Activated B cell treated with CpG ODN at 0.5 μM for 24 hours (primary cell): ENCODE measurements around the gene MED23. TPM values are rescaled to one million over a fixed set of nuclear protein-coding genes. Genes with fewer than 3 reads are reported as not detected.

Experiments
- ATAC-seq: fragments of 200-7000 bp; cut with Tn5 transposase; one replicate; pipeline ENCODE4 v1.10.0; 2021; ENCODE audit warnings: low read depth, mild to moderate bottlenecking, moderate library complexity
- CTCF ChIA-PET: fragments of 350-600 bp; sonication (Branson Sonifier 250); formaldehyde crosslinking; loops from one replicate; lab custom pipeline; 2021; ENCODE audit warnings: antibody characterized with exemption; lab: Charles Lee
- POLR2A ChIA-PET: fragments of 350-600 bp; sonication (Branson Sonifier 250); formaldehyde crosslinking; loops from one replicate; lab custom pipeline; 2021; ENCODE audit warnings: antibody characterized with exemption; lab: Charles Lee
- DNase-seq: peaks from one replicate; pipeline ENCODE4 v3.0.0; 2022
- H3K27ac Mint-ChIP-seq: one replicate; pipeline ENCODE4 v1.8.0; 2020; ENCODE audit warnings: mixed read lengths
- H3K27me3 Mint-ChIP-seq: one replicate; pipeline ENCODE4 v1.8.0; 2021; ENCODE audit warnings: mixed read lengths
- H3K36me3 Mint-ChIP-seq: one replicate; pipeline ENCODE4 v1.8.0; 2021; ENCODE audit warnings: low read depth, mixed read lengths
- H3K4me1 Mint-ChIP-seq: one replicate; pipeline ENCODE4 v1.8.0; 2021; ENCODE audit warnings: mixed read lengths
- H3K4me3 Mint-ChIP-seq: one replicate; pipeline ENCODE4 v1.8.0; 2020; ENCODE audit warnings: mild to moderate bottlenecking, mixed read lengths
- H3K9me3 Mint-ChIP-seq: one replicate; pipeline ENCODE4 v1.8.0; 2020; ENCODE audit warnings: mixed read lengths
- intact Hi-C: fragments of 100-400 bp; cut with micrococcal nuclease; formaldehyde crosslinking; loops from one replicate; pipeline ENCODE4 v1.15.1; 2024
- total RNA-seq: library from RNA; stranded (reverse); gene quantifications from 2 replicates; pipeline ENCODE4 v1.2.3, GENCODE V29; 2022
- TF ChIP-seq, protein P1 (sequence below): fragments of 200-600 bp; IDR thresholded peaks from one replicate; pipeline ENCODE4 v1.8.0; 2022; ENCODE audit warnings: antibody characterized with exemption, mild to moderate bottlenecking

Gene MED23, protein sequence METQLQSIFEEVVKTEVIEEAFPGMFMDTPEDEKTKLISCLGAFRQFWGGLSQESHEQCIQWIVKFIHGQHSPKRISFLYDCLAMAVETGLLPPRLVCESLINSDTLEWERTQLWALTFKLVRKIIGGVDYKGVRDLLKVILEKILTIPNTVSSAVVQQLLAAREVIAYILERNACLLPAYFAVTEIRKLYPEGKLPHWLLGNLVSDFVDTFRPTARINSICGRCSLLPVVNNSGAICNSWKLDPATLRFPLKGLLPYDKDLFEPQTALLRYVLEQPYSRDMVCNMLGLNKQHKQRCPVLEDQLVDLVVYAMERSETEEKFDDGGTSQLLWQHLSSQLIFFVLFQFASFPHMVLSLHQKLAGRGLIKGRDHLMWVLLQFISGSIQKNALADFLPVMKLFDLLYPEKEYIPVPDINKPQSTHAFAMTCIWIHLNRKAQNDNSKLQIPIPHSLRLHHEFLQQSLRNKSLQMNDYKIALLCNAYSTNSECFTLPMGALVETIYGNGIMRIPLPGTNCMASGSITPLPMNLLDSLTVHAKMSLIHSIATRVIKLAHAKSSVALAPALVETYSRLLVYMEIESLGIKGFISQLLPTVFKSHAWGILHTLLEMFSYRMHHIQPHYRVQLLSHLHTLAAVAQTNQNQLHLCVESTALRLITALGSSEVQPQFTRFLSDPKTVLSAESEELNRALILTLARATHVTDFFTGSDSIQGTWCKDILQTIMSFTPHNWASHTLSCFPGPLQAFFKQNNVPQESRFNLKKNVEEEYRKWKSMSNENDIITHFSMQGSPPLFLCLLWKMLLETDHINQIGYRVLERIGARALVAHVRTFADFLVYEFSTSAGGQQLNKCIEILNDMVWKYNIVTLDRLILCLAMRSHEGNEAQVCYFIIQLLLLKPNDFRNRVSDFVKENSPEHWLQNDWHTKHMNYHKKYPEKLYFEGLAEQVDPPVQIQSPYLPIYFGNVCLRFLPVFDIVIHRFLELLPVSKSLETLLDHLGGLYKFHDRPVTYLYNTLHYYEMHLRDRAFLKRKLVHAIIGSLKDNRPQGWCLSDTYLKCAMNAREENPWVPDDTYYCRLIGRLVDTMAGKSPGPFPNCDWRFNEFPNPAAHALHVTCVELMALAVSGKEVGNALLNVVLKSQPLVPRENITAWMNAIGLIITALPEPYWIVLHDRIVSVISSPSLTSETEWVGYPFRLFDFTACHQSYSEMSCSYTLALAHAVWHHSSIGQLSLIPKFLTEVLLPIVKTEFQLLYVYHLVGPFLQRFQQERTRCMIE (N-terminal part only)
- 45.3 and 51.0 TPM in 2 replicates for total RNA-seq

DNA sequence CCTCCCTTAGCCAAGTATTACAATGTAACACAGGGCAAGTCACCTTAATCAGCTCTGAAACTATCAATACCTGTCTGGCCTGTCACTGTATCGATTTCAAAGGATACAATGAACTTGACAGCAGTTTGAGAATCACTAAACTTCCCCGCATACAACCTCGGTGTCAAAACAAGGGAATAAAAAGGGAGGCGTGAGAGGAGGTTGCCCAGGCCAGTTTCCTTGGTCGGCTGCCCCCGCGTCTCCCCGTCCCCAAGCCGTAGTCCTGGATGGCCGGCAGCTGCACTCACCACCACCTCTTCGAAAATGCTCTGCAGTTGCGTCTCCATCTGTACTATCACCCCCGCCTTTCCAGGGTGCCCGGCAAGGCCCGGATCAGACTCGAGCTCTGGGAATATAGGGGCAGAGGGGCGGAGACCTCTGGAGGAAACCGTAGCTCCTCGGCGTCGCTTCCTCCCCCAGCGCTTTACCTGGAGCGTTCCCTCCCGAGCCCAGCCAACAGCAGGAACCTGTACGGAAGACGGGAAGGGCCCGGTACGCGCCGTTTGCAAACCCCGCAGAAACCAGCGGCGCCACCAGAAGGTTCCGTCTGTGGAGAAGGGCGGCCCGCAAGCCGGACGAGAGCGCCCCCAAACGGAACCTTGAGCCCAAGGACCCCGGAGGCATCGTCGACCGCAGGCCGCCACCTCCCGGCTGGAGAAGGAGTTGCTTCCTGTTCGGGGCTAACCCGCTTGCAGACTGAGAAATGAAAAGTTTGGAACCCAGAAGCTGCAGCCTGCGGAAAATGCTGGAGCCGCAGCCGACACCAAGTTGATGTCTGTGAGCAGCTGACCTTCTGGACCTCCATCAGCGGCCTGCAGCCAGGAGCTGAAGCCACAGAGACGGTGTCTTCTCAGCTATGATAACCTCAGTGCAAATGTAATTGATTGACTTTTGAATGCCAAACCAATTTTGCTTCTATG is at the start of gene MED23:
Gene MED23 (minus strand): TSS at position 519 of the 959 bp plus-strand sequence. CDS start 193 bp downstream, at position 326.
- TF ChIP-seq, protein P1, sequence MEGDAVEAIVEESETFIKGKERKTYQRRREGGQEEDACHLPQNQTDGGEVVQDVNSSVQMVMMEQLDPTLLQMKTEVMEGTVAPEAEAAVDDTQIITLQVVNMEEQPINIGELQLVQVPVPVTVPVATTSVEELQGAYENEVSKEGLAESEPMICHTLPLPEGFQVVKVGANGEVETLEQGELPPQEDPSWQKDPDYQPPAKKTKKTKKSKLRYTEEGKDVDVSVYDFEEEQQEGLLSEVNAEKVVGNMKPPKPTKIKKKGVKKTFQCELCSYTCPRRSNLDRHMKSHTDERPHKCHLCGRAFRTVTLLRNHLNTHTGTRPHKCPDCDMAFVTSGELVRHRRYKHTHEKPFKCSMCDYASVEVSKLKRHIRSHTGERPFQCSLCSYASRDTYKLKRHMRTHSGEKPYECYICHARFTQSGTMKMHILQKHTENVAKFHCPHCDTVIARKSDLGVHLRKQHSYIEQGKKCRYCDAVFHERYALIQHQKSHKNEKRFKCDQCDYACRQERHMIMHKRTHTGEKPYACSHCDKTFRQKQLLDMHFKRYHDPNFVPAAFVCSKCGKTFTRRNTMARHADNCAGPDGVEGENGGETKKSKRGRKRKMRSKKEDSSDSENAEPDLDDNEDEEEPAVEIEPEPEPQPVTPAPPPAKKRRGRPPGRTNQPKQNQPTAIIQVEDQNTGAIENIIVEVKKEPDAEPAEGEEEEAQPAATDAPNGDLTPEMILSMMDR: peak; percentile 62
- ATAC-seq: peak; percentile 95
- H3K36me3 Mint-ChIP-seq: peaks cover 31% of the 10 kb centered on the region
- H3K27ac Mint-ChIP-seq: peak within 1 kb of the TSS; percentile 94
- intact Hi-C loops: loop anchor here (1.0 to 5.0 kb wide), 10 partner anchors 55 to 1187 kb away; partner anchors contain the start of genes AKAP7, EPB41L2, RPS12 and STX7
- POLR2A ChIA-PET: interaction anchor here (0.5 to 1.5 kb wide), 14 partner anchors 9 to 639 kb away, joined by 3 to 6 read pairs (median 3); partner anchors contain the start of gene EPB41L2
- CTCF ChIA-PET: interaction anchor here (0.7 to 3.6 kb wide), 23 partner anchors 9 to 743 kb away, joined by 3 to 21 read pairs (median 5); partner anchors contain the start of gene ENPP3
- H3K4me3 Mint-ChIP-seq: peak within 1 kb of the TSS; percentile 99
- no peaks in the 10 kb centered on the region for H3K9me3 Mint-ChIP-seq
- no peaks in the 10 kb centered on the region for H3K27me3 Mint-ChIP-seq
- peak; percentile 98 for DNase-seq
- H3K4me1 Mint-ChIP-seq: peaks cover 31% of the 10 kb centered on the region

DNA sequence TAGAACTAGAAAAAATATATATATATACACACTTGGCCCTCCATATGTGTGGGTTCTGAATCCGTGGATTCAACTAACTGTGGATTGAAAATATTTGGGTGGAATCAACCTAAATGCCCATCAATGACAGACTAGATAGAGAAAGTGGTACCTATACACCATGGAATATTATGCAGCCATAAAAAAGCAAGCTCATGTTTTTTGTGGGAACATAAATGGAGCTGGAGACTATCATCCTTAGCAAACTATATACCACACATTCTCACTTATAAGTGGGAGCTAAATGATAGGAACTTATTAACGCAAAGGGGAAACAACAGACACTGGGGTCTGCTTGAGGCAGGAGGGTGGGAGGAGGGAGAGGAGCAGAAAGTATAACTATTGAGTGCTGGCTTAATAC is 45.1 kb upstream of the MED23 start:
- Mint-ChIP-seq H3K4me1 (peaks cover 3% of the 10 kb centered on the region), H3K27me3 (no peaks in the 10 kb centered on the region), H3K36me3 (no peaks in the 10 kb centered on the region), H3K4me3 (no peak overlapping the region), H3K27ac (no peak overlapping the region), H3K9me3 (peaks cover 3% of the 10 kb centered on the region)
- TF ChIP-seq, protein P1: no peak
- CTCF ChIA-PET: no interaction called here
- POLR2A ChIA-PET: no interaction called here
- ATAC-seq (no peak), DNase-seq (no peak)
- intact Hi-C loops: no loop called here

DNA sequence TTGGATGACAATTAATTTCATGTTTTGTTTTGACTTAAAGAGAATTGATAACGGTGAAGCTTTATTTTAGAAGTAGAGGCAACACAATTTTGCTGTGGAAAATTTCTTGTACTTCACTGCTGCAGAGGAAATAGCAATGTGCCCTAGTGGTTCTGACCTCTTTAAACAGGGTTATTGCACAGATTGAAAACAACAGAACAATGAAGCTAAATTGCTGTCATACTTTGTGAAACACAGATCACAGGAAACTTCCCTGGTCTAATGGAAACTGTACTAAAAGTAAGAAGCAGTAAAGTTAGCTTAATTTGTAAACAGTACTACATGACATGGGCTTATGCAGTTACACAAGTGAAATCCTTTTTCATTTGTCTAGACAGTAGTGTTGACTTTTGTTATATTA is 41.8 kb upstream of the MED23 start:
- Mint-ChIP-seq H3K36me3 (no peaks in the 10 kb centered on the region), H3K9me3 (peaks cover 3% of the 10 kb centered on the region), H3K27me3 (no peaks in the 10 kb centered on the region), H3K27ac (no peak overlapping the region), H3K4me1 (peaks cover 3% of the 10 kb centered on the region), H3K4me3 (no peak overlapping the region)
- ChIA-PET CTCF (no interaction called here), POLR2A (no interaction called here)
- no peak for DNase-seq
- intact Hi-C loops: no loop called here
- no peak for ATAC-seq
- TF ChIP-seq, protein P1: no peak

DNA sequence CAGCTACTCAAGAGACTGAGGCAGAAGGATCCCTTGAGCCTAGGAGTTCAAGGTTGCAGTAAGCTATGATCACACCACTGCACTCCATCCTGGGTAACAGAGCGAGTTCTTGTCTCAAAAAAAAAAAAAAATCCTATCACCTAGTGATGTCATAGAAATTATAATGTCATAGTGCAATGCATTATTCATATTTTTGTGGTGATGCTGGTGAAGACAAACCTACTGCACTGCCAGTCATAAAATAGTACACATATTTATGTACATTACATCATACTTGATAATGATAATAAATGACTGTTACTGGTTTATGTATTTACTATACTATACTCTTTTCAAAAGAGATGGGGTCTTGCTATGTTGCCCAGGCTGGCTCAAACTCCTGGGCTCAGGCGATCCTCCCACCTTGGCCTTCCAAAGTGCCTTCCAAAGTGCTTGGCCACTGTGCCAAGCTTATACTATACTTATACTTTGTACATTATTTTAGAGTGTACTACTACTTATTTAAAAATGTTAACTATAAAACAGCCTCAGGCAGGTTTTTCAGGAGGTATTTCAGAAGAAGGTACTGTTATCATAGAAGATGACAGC is 35.6 kb upstream of the MED23 start:
- no peaks in the 10 kb centered on the region for H3K36me3 Mint-ChIP-seq
- ChIA-PET CTCF (no interaction called here), POLR2A (interaction anchor here (0.6 to 0.7 kb wide), 3 partner anchors 17 to 731 kb away, joined by 3 to 6 read pairs (median 4); no protein-coding TSS in a partner anchor)
- ATAC-seq: no peak
- no peaks in the 10 kb centered on the region for H3K27me3 Mint-ChIP-seq
- intact Hi-C loops: no loop called here
- H3K27ac Mint-ChIP-seq: no peak overlapping the region
- TF ChIP-seq, protein P1: no peak
- no peaks in the 10 kb centered on the region for H3K4me1 Mint-ChIP-seq
- DNase-seq: no peak
- no peaks in the 10 kb centered on the region for H3K9me3 Mint-ChIP-seq
- H3K4me3 Mint-ChIP-seq: no peak overlapping the region
